Thymus (tissue), 11 donors: ENCODE measurements around the gene NCOA6. TPM values are rescaled to one million over a fixed set of nuclear protein-coding genes. Genes with fewer than 3 reads are reported as not detected.

Experiments used
- DNase-seq, 9 donors: peaks; one replicate each; pipeline ENCODE4 v3.0.0-alpha.2; 2013; ENCODE audit warnings: low spot score in 9 of 9, low read depth in 6 of 9, missing footprints in 1 of 9
- H3K27ac ChIP-seq, 2 donors: one replicate each; pipeline ENCODE4 v1.5.1; 2013; ENCODE audit warnings: control low read depth in 1 of 2, low read depth in 1 of 2, low read length in 1 of 2, mild to moderate bottlenecking in 1 of 2, moderate library complexity in 1 of 2
- H3K27me3 ChIP-seq, 2 donors: one replicate each; pipeline ENCODE4 v1.5.1; 2013; ENCODE audit warnings: low read length in 1 of 2; ENCODE audit not compliant: control insufficient read depth in 2 of 2, insufficient read depth in 1 of 2
- H3K36me3 ChIP-seq, 2 donors: one replicate each; pipeline ENCODE4 v1.5.1; 2013; ENCODE audit warnings: low read length in 1 of 2, mild to moderate bottlenecking in 1 of 2, moderate library complexity in 1 of 2; ENCODE audit not compliant: control insufficient read depth in 2 of 2, insufficient read depth in 2 of 2
- H3K4me1 ChIP-seq, 2 donors: one replicate each; pipeline ENCODE4 v1.5.1; 2013; ENCODE audit warnings: low read length in 2 of 2; ENCODE audit not compliant: control insufficient read depth in 2 of 2, insufficient read depth in 2 of 2
- H3K4me3 ChIP-seq, 2 donors: one replicate each; pipeline ENCODE4 v1.5.1; 2013; ENCODE audit warnings: low read length in 2 of 2, control low read depth in 1 of 2, mild to moderate bottlenecking in 1 of 2
- H3K9me3 ChIP-seq, 2 donors: one replicate each; pipeline ENCODE4 v1.5.1; 2013; ENCODE audit warnings: low read length in 1 of 2, mild to moderate bottlenecking in 1 of 2; ENCODE audit not compliant: control insufficient read depth in 2 of 2, insufficient read depth in 1 of 2
- WGBS: extraction: QIAGEN DNeasy Blood & Tissue Kit; methylation state at CpG from one replicate; pipeline ENCODE4 v1.1.7; 2013; 5-methylcytosine and 5-hydroxymethylcytosine counted together
- polyA plus RNA-seq: library from polyadenylated mRNA; stranded (reverse); fragments of 200-250 nt; gene quantifications from one replicate; pipeline ENCODE4 v1.2.3, GENCODE V29; 2013
- total RNA-seq: library from RNA; stranded (reverse); fragments of 120-200 nt; gene quantifications from one replicate; pipeline ENCODE4 v1.2.4, GENCODE V29; 2013
- donor health status: healthy.

Gene NCOA6
- total and polyA plus RNA-seq, 2 donors = 9.1 to 35.6 TPM

DNA sequence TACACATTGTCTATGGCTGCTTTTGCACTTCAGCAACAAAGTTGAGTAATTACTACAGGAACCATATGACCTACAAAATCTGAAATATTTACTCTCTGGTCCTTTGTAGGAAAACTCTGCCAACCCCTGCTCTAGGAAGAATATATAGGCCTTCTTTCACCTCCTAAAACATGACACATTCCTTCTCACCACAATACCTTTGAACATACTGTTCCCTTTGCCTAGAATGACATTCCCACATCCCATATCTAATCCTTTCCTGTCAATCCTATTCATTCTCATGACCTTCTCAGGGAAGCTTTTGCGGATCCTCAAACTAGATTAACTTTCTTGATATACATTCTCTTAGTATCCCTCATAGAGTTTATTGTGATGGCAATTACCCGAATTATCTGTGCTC is 18.0 kb upstream of the NCOA6 start:
- Histone ChIP-seq H3K27ac (no peak overlapping the region), H3K4me3 (no peak overlapping the region), H3K27me3 (peaks cover 0 to 3% of the 10 kb centered on the region in 2 donors), H3K9me3 (no peaks in the 10 kb centered on the region), H3K36me3 (peaks cover 0 to 5% of the 10 kb centered on the region in 2 donors), H3K4me1 (no peaks in the 10 kb centered on the region)
- no peak for DNase-seq
- 98% methylated on average over 2 of the region's 2 CpGs for WGBS

DNA sequence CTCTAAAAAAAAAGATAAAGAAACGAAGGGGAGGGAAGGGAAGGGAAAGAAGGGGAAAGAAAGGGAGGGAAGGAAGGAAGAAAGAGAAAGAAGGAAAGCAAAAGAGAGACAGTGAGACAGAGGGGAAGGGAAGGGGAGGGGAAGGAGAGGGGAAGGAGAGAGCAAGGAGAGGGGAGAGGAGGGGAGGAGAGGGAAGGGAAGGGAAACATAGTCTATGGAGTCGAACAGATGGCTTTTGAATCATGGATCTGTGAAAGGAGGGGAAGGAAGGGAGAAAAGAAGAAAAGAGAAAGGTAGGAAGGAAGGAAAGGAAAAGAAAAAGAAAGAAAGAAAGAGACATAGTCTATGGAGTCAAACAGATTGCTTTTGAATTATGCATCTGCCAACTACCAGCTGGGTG is 16.7 kb upstream of the NCOA6 start:
- WGBS = 89% methylated on average over 2 of the region's 2 CpGs
- no peak for DNase-seq
- H3K36me3 ChIP-seq = peaks cover 0 to 5% of the 10 kb centered on the region in 2 donors

DNA sequence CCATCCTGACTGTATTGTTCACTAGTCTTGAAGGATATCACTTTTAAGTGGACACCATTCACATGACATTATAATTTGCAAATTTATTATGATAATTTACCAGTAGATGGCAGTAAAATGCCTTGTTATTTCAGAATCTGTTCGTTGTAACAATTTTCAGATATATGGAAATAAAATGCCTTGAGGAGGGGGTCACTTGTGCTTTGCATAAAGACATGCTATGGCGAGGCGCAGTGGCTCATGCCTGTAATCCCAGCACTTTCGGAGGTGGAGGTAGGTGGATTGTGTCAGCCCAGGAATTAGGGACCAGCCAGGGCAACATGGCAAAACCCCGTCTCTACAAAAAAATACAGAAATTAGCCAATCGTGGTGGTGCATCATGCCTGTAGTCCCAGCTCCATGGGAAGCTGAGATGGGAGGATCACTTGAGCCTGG is 9.0 kb upstream of the NCOA6 start:
- no peak overlapping the region for H3K27ac ChIP-seq
- DNase-seq = peak in 4 of 9 donors; percentile 14 to 58 (median 18)
- H3K4me1 ChIP-seq = no peaks in the 10 kb centered on the region
- H3K36me3 ChIP-seq = no peaks in the 10 kb centered on the region
- no peak overlapping the region for H3K4me3 ChIP-seq
- no peaks in the 10 kb centered on the region for H3K9me3 ChIP-seq
- WGBS = 57% methylated on average over 6 of the region's 6 CpGs
- peaks cover 0 to 6% of the 10 kb centered on the region in 2 donors for H3K27me3 ChIP-seq

More for the DNA sequence above, 16.7 kb upstream of the NCOA6 start:
- Histone ChIP-seq H3K27ac (no peak overlapping the region), H3K4me1 (no peaks in the 10 kb centered on the region), H3K9me3 (no peaks in the 10 kb centered on the region), H3K4me3 (no peak overlapping the region), H3K27me3 (peaks cover 0 to 3% of the 10 kb centered on the region in 2 donors)

DNA sequence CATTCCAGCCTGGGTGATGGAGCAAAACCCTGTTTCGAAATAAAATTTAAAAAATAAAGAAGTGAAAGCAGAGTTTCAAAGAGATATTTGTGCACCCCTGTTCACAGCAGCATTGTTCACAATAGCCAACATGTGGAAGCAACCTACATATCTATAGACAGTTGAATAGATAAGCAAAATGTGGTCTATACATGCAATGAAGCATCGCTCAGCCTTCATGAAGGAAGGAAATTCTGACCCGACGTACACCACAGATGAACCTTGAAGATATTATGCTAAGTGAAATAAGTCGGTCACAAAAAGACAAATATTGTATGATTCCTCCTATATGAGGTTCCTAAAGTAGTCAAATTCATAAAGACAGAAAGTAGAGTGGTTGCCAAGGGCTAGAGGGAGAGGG is 6.5 kb upstream of the NCOA6 start:
- Histone ChIP-seq H3K9me3 (no peaks in the 10 kb centered on the region), H3K4me1 (no peaks in the 10 kb centered on the region), H3K27me3 (peaks cover 0 to 6% of the 10 kb centered on the region in 2 donors), H3K27ac (no peak overlapping the region), H3K4me3 (no peak overlapping the region), H3K36me3 (no peaks in the 10 kb centered on the region)
- 66% methylated on average over 5 of the region's 5 CpGs for WGBS
- no peak for DNase-seq

DNA sequence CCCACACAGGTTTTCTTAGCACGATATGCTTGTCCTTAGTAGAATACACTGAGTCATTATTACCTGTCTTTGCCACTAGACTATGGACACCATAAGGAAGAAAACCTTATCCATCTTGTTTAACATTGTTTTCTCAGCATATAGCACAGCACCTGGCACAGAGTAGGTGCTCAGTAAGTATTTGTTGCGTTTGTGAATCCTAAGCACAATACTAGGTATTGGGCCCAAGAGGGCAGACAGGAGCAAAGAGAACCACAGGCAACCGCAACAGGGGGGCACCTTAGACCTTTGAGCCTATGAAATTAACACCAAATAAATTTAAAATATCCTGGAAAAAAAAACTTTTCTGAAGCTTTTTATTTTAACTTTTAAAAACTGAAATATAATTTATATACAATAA is 3.7 kb upstream of the NCOA6 start:
- WGBS = 93% methylated on average over 3 of the region's 3 CpGs

DNA sequence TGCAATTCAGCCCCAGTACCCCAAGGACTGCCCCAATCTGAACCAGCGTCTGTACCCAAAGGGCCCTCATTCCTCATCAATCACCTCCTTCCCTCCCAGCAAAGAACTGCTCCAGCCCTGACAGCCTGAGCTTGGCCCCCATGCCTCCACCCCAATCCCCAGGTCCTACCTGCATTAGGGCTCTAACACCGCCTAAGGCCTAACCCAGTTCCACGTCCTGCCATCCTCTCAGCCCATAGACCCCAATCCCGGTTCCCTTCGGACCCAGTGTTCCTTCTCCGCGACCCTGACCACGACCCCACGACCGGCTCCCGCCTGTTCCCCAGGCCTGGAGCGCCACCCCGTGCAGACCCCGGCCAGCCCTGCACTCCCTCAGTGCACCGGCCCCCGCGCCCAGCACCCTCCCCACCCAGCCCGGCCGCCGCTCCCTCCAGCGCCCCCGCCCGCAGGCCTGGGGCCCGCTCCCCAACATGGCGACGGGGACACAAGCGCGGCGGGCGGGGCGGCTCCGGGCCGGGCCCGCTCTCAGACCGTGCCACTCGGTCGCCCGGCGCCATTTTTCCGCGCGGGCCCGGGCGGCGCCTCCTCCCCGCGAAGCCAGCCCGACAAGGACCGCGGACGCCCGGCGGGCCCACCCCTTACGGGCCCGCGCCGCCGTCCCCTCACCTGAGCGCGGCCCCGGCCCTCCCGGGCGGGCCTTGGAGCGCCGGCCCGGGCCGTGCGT is 483 bp downstream of the NCOA6 start:
- Histone ChIP-seq H3K4me1 (peaks cover 0 to 17% of the 10 kb centered on the region in 2 donors), H3K9me3 (no peaks in the 10 kb centered on the region), H3K4me3 (peak overlapping the region; percentile 92 to 94), H3K27me3 (no peaks in the 10 kb centered on the region), H3K36me3 (no peaks in the 10 kb centered on the region), H3K27ac (peak overlapping the region; percentile 89 to 90)
- peak in 8 of 9 donors; percentile 15 to 79 (median 48) for DNase-seq
- under 1% methylated on average over 68 of the region's 68 CpGs for WGBS

More for the DNA sequence above, 3.7 kb upstream of the NCOA6 start:
- no peaks in the 10 kb centered on the region for H3K9me3 ChIP-seq
- no peaks in the 10 kb centered on the region for H3K36me3 ChIP-seq
- H3K4me3 ChIP-seq = no peak overlapping the region
- H3K27me3 ChIP-seq = peaks cover 0 to 6% of the 10 kb centered on the region in 2 donors
- H3K27ac ChIP-seq = no peak overlapping the region
- H3K4me1 ChIP-seq = peaks cover 0 to 11% of the 10 kb centered on the region in 2 donors
- DNase-seq = no peak

DNA sequence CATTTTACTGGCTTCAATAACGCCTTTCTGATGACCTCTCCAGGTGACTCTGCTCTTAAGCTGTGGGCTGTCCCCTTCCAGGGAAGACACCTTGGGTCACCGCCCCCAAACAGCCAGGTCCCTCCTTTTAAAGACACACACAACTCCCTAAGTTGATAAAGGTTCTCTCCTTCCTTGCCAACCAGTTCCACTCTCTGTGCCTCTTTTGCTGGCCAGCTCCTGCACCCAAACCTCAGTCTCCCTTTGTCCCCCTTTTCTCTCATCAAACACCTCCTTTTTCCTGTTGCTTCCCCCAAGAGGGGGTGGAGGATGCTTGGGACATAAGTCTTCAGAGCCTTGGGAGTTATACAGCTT is 1.0 kb downstream of the NCOA6 start:
- H3K27me3 ChIP-seq = no peaks in the 10 kb centered on the region
- peaks cover 0 to 4% of the 10 kb centered on the region in 2 donors for H3K36me3 ChIP-seq
- DNase-seq = peak; percentile 39 to 82 (median 63)
- peak overlapping the region; percentile 89 to 90 for H3K27ac ChIP-seq
- H3K4me1 ChIP-seq = peaks cover 0 to 17% of the 10 kb centered on the region in 2 donors
- H3K9me3 ChIP-seq = no peaks in the 10 kb centered on the region
- H3K4me3 ChIP-seq = peak overlapping the region; percentile 92 to 94
- 2% methylated on average over 2 of the region's 2 CpGs for WGBS

DNA sequence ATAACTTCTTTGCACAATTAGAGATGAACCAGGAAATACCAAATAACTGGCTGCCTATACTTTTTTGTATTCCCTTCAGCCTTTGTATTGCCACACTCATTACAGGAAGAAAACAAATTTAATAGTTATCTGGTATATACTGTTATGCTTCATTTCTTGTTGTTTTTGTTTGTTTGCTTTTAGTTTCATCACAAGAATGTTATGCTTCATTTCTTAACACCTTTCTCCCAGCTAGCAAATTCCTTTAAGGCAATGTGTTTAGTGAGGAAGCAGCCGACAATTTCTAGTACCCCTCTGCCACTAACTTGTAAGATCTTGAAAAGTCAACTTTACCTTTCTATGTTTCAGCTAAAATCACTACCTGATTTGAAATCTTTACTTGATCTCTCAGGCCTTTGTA is 1.4 kb downstream of the NCOA6 start:
- WGBS = 28% methylated on average over 1 of the region's 1 CpG
- H3K27ac ChIP-seq = peak overlapping the region in 1 of 2 donors; percentile 89
- peak in 1 of 9 donors; percentile 1 for DNase-seq
- peaks cover 0 to 17% of the 10 kb centered on the region in 2 donors for H3K4me1 ChIP-seq
- H3K36me3 ChIP-seq = peaks cover 0 to 6% of the 10 kb centered on the region in 2 donors
- H3K27me3 ChIP-seq = no peaks in the 10 kb centered on the region
- no peaks in the 10 kb centered on the region for H3K9me3 ChIP-seq
- H3K4me3 ChIP-seq = peak overlapping the region; percentile 92 to 94

DNA sequence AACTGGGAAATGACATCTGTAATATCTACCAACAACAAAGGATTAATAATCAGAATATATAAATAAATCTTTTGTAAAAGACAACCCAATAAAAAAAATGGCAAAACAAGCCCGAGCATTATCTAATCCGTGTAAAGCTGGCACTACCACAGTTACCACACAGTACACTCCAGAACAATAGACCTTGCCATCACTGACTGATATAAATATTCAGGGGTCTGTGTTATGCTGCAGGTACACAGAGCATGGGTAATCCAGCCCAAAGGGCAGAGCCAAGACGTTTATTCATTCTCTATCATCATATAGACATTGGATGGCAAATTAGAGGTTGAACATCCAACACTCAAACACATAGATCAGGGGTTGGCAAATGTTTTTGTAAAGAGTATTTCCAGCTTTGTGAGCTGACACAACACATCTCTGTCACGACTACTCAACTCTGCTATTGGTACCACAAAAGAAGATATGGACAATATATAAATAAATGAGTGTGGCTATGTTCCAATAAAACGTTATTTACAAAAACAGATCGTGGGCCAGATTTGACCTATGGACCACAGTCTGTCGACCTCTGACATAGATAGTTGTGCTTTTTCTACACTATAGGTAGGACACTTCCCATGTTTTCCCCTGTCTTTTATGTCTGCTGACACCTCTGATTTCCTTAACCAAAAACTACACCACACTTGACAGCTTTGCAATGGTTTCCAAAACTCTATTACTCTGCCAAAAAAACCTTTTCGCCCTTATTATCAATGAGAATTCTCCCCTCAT is 4.5 kb downstream of the NCOA6 start:
- Histone ChIP-seq H3K36me3 (peaks cover 0 to 6% of the 10 kb centered on the region in 2 donors), H3K27ac (no peak overlapping the region), H3K4me3 (no peak overlapping the region), H3K9me3 (no peaks in the 10 kb centered on the region), H3K4me1 (peaks cover 0 to 16% of the 10 kb centered on the region in 2 donors), H3K27me3 (no peaks in the 10 kb centered on the region)
- DNase-seq = no peak
- 82% methylated on average over 8 of the region's 8 CpGs for WGBS
